Stimulated activated naive CD8-positive, alpha-beta T cell treated with anti-CD3 and anti-CD28 coated beads, Interleukin-15, Interleukin-2, amounts not matched to agents 100 U/mL and 50 U/mL, for 24 hours (primary cell): Measurements from ENCODE around the gene CSTPP1.

Experiments used
- ATAC-seq: fragments of 150-1000 bp; cut with Tn5 transposase; one replicate; pipeline ENCODE4 v1.10.0; 2021
- DNase-seq: peaks from one replicate; pipeline ENCODE4 v3.0.0; 2021

CSTPP1 gene

GRCh38 chr11:46936138-46937110 lies at the start of gene CSTPP1:
TSS of gene CSTPP1 (plus strand) at chr11:46936761. CDS start at chr11:46936806, 45 bp downstream.
- DNase-seq = peak; percentile 96
- peak; percentile 97 for ATAC-seq

GRCh38 chr11:46888636-46889035 lies 47.9 kb upstream of the CSTPP1 start:
- no peak for ATAC-seq
- no peak for DNase-seq

GRCh38 chr11:46889251-46889650 lies 47.3 kb upstream of the CSTPP1 start:
- DNase-seq = no peak
- no peak for ATAC-seq

- DNase-seq (peak; percentile 79), ATAC-seq (peak; percentile 82)
Measured at GRCh38 chr11:46889689-46890475, 46.7 kb upstream of the CSTPP1 start.

- no peak for DNase-seq
- ATAC-seq = no peak
Measured at GRCh38 chr11:46890665-46891064, 45.9 kb upstream of the CSTPP1 start.

GRCh38 chr11:46892109-46892508 lies 44.5 kb upstream of the CSTPP1 start:
- no peak for DNase-seq
- ATAC-seq = no peak

GRCh38 chr11:46892838-46893237 lies 43.7 kb upstream of the CSTPP1 start:
- DNase-seq (no peak), ATAC-seq (no peak)

- DNase-seq (no peak), ATAC-seq (no peak)
Measured at GRCh38 chr11:46894506-46894905, 42.1 kb upstream of the CSTPP1 start.

- ATAC-seq (no peak), DNase-seq (no peak)
Measured at GRCh38 chr11:46894961-46895360, 41.6 kb upstream of the CSTPP1 start.

- DNase-seq = no peak
- no peak for ATAC-seq
Measured at GRCh38 chr11:46895821-46896220, 40.7 kb upstream of the CSTPP1 start.

GRCh38 chr11:46896719-46897406 lies 39.7 kb upstream of the CSTPP1 start:
- ATAC-seq (peak; percentile 28), DNase-seq (no peak)

- DNase-seq (no peak), ATAC-seq (no peak)
Measured at GRCh38 chr11:46898396-46899095, 38.0 kb upstream of the CSTPP1 start.

GRCh38 chr11:46899501-46900025 lies 37.0 kb upstream of the CSTPP1 start:
- no peak for ATAC-seq
- DNase-seq = no peak

GRCh38 chr11:46900091-46900746 lies 36.3 kb upstream of the CSTPP1 start:
- ATAC-seq (no peak), DNase-seq (no peak)

- DNase-seq (no peak), ATAC-seq (no peak)
Measured at GRCh38 chr11:46901156-46901555, 35.4 kb upstream of the CSTPP1 start.

- no peak for ATAC-seq
- no peak for DNase-seq
Measured at GRCh38 chr11:46902694-46903093, 33.9 kb upstream of the CSTPP1 start.

- ATAC-seq (no peak), DNase-seq (no peak)
Measured at GRCh38 chr11:46903846-46904245, 32.7 kb upstream of the CSTPP1 start.

GRCh38 chr11:46905806-46906205 lies 30.8 kb upstream of the CSTPP1 start:
- DNase-seq (no peak), ATAC-seq (no peak)

- no peak for ATAC-seq
- no peak for DNase-seq
Measured at GRCh38 chr11:46906609-46907041, 29.9 kb upstream of the CSTPP1 start.

- DNase-seq (no peak), ATAC-seq (no peak)
Measured at GRCh38 chr11:46907606-46908005, 29.0 kb upstream of the CSTPP1 start.
